Measurements from ENCODE around the gene RBM47. TPM values are rescaled to one million over a fixed set of nuclear protein-coding genes. Genes with fewer than 3 reads are reported as not detected.

The RBM47 gene
- total and polyA plus RNA-seq, 2 of the 4 experiments (the other 2 are of a cell fraction): 0.44 to 1.1 TPM

GRCh38 chr4:40492691-40493090, 137.0 kb downstream of the RBM47 start:
- Histone ChIP-seq H2BK15ac (ENCODE audit: low read depth, low read length) (no peak overlapping the region; the same call in 2 of the 3 replicates), H3K18ac (ENCODE audit: low read depth, low read length) (no peak overlapping the region), H4K5ac (ENCODE audit: low read depth, low read length) (no peak overlapping the region), H3K4me3 (ENCODE audit: insufficient read depth, low read depth, low read length) (no peak overlapping the region), H3K4me2 (ENCODE audit: low read depth, low read length) (no peak overlapping the region), H2BK120ac (ENCODE audit: low read depth, low read length) (no peak overlapping the region), H4K20me1 (ENCODE audit: insufficient read depth, low read length) (no peaks in the 10 kb centered on the region), H3K23ac (ENCODE audit: low read depth, low read length) (no peak overlapping the region), H4K91ac (ENCODE audit: insufficient read depth, low read depth, low read length) (no peak overlapping the region), H3K4ac (ENCODE audit: low read depth, low read length) (no peak overlapping the region), H3K56ac (ENCODE audit: extremely low read depth, insufficient read depth, low read length) (no peak overlapping the region), H3K79me1 (ENCODE audit: low read depth in 1 of 2, low read length in 2 of 2) (no peaks in the 10 kb centered on the region), H2BK20ac (ENCODE audit: low read depth, low read length) (no peak overlapping the region), H3K27ac (ENCODE audit: insufficient read depth, low read length) (no peak overlapping the region), H3K9me1 (ENCODE audit: insufficient read depth, low read length) (peaks cover 2% of the 10 kb centered on the region; the same call in 1 of the 2 replicates), H3K4me1 (ENCODE audit: control insufficient read depth, insufficient read depth, low read length) (peaks cover 3% of the 10 kb centered on the region; the same call in 1 of the 2 replicates), H2AK5ac (ENCODE audit: low read depth, low read length) (0 out of 2 replicates have a peak overlapping the region, but pooled peaks have one; percentile 23), H2BK5ac (ENCODE audit: low read depth, low read length, poor library complexity, severe bottlenecking) (no peak overlapping the region), H3K14ac (replicated peaks; ENCODE audit: low read depth, low read length) (no peak overlapping the region), H2AFZ (replicated peaks; ENCODE audit: low read length, poor library complexity) (no peak overlapping the region), H3K27me3 (ENCODE audit: control insufficient read depth, insufficient read depth, low read length) (no peaks in the 10 kb centered on the region; the same call in 1 of the 2 replicates), H2AK9ac (replicated peaks; ENCODE audit: low read depth, low read length, poor library complexity) (no peak overlapping the region), H3K36me3 (ENCODE audit: control insufficient read depth, insufficient read depth, low read length) (no peaks in the 10 kb centered on the region), H3K9ac (ENCODE audit: low read depth, low read length) (no peak overlapping the region), H4K8ac (ENCODE audit: low read depth in 2 of 2, low read length in 2 of 2) (no peak overlapping the region), H3K9me3 (ENCODE audit: control insufficient read depth, insufficient read depth, low read length) (no peaks in the 10 kb centered on the region)
- CTCF ChIA-PET: no interaction called here
- intact Hi-C loops (cut with micrococcal nuclease): no loop called here
- dilution Hi-C loops (cut with HindIII; ENCODE audit: low sequenced_read_pairs, unreplicated experiment): no loop called here
- WGBS, 2 experiments (ENCODE audit: extremely low coverage in 2 of 2, insufficient read length in 1 of 2): no CpG with 5 or more reads among the region's 3 CpGs
- DNase-seq: no peak
- TF ChIP-seq CTCF (conservative IDR thresholded peaks at IDR 0.05; ENCODE audit: low read depth, low read length): no peak
- no peak for TF ChIP-seq NFE2L2 (IDR thresholded peaks at IDR 0.05; ENCODE audit: low read depth, low read length)
- TF ChIP-seq MAFK (IDR thresholded peaks at IDR 0.05; ENCODE audit: low read depth, low read length): no peak
- no peak for TF ChIP-seq RAD21 (IDR thresholded peaks at IDR 0.05; ENCODE audit: low read length)
- TF ChIP-seq CHD1 (IDR thresholded peaks at IDR 0.05; ENCODE audit: low read depth, low read length): no peak
- TF ChIP-seq BHLHE40 (IDR thresholded peaks at IDR 0.05; ENCODE audit: low read depth, low read length): no peak
- no peak for TF ChIP-seq ELK1 (IDR thresholded peaks at IDR 0.05; ENCODE audit: borderline replicate concordance, low read depth, low read length)
- no peak for TF ChIP-seq RCOR1 (IDR thresholded peaks at IDR 0.05; ENCODE audit: insufficient replicate concordance, low read length)
- TF ChIP-seq MAZ (IDR thresholded peaks at IDR 0.05; ENCODE audit: borderline replicate concordance, low read depth, low read length): no peak
- TF ChIP-seq CEBPB (IDR thresholded peaks at IDR 0.05; ENCODE audit: low read depth, low read length): no peak
- TF ChIP-seq SMC3 (IDR thresholded peaks at IDR 0.05; ENCODE audit: low read depth, low read length): no peak
- TF ChIP-seq MXI1 (IDR thresholded peaks at IDR 0.05; ENCODE audit: borderline replicate concordance, low read depth, low read length): no peak
- in situ Hi-C loops (cut with MboI; ENCODE audit: low sequenced_read_pairs): no loop called here
- POLR2A ChIA-PET (ENCODE audit: unreplicated experiment): no interaction called here
- ATAC-seq (ENCODE audit: low read depth): no peak
- BruUV-seq (replicated peaks): no TSS peak
